ENCODE data around the gene WLS. TPM values are rescaled to one million over a fixed set of nuclear protein-coding genes. Genes with fewer than 3 reads are reported as not detected.
A peak's percentile ranks its signal among the peaks of the same experiment; 100 is the strongest.

Gene WLS
- total and polyA plus RNA-seq, 2 donors (not counting 1 experiment from before 2014, with no cell fraction given): 156 to 269 TPM

- no peak for DNase-seq (ENCODE audit: low read depth in 2 of 2)
- TF ChIP-seq EZH2 (IDR thresholded peaks at IDR 0.05; ENCODE audit: low read length, missing control alignments): no peak
- TF ChIP-seq, protein P1, sequence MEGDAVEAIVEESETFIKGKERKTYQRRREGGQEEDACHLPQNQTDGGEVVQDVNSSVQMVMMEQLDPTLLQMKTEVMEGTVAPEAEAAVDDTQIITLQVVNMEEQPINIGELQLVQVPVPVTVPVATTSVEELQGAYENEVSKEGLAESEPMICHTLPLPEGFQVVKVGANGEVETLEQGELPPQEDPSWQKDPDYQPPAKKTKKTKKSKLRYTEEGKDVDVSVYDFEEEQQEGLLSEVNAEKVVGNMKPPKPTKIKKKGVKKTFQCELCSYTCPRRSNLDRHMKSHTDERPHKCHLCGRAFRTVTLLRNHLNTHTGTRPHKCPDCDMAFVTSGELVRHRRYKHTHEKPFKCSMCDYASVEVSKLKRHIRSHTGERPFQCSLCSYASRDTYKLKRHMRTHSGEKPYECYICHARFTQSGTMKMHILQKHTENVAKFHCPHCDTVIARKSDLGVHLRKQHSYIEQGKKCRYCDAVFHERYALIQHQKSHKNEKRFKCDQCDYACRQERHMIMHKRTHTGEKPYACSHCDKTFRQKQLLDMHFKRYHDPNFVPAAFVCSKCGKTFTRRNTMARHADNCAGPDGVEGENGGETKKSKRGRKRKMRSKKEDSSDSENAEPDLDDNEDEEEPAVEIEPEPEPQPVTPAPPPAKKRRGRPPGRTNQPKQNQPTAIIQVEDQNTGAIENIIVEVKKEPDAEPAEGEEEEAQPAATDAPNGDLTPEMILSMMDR (conservative IDR thresholded peaks at IDR 0.05 in 1 of 2, IDR thresholded peaks at IDR 0.05 in 1 of 2; ENCODE audit: low read depth in 1 of 2, low read length in 2 of 2): no peak
- Histone ChIP-seq H3K4me1 (ENCODE audit: control insufficient read depth, extremely low read depth, insufficient read depth, low read length) (no peaks in the 10 kb centered on the region), H3K4me2 (ENCODE audit: extremely low read depth, insufficient read depth, low read length) (no peak overlapping the region), H3K9me3 (ENCODE audit: control insufficient read depth, insufficient read depth, low read depth, low read length) (no peaks in the 10 kb centered on the region), H3K4me3 (replicated peaks in 1 of 4; ENCODE audit: control extremely low read depth in 1 of 4, insufficient read depth in 1 of 4, low read depth in 3 of 4, low read length in 4 of 4) (no peak overlapping the region), H3K36me3 (ENCODE audit: control insufficient read depth, insufficient read depth, low read length) (no peaks in the 10 kb centered on the region), H4K20me1 (ENCODE audit: control insufficient read depth, extremely low read depth, insufficient read depth, low read length) (no peaks in the 10 kb centered on the region), H3K27me3 (ENCODE audit: control insufficient read depth, insufficient read depth, low read length) (no peaks in the 10 kb centered on the region), H3K79me2 (ENCODE audit: control insufficient read depth, insufficient read depth, low read length) (no peaks in the 10 kb centered on the region), H3K9ac (ENCODE audit: insufficient read depth, low read length) (no peak overlapping the region), H3K27ac (ENCODE audit: insufficient read depth, low read length) (no peak overlapping the region), H2AFZ (ENCODE audit: low read length) (no peak overlapping the region)
These were observed 39.3 kb upstream of the WLS start for GRCh38 chr1:68271596-68271995.

- no peaks in the 10 kb centered on the region for H4K20me1 ChIP-seq (ENCODE audit: control insufficient read depth, extremely low read depth, insufficient read depth, low read length)
- H3K4me2 ChIP-seq (ENCODE audit: extremely low read depth, insufficient read depth, low read length): no peak overlapping the region
- no peak overlapping the region for H3K9ac ChIP-seq (ENCODE audit: insufficient read depth, low read length)
- H3K79me2 ChIP-seq (ENCODE audit: control insufficient read depth, insufficient read depth, low read length): no peaks in the 10 kb centered on the region
- H3K36me3 ChIP-seq (ENCODE audit: control insufficient read depth, insufficient read depth, low read length): no peaks in the 10 kb centered on the region
- no peaks in the 10 kb centered on the region for H3K27me3 ChIP-seq (ENCODE audit: control insufficient read depth, insufficient read depth, low read length)
- H3K4me1 ChIP-seq (ENCODE audit: control insufficient read depth, extremely low read depth, insufficient read depth, low read length): no peaks in the 10 kb centered on the region
- no peak overlapping the region for H3K4me3 ChIP-seq (replicated peaks in 1 of 4; ENCODE audit: control extremely low read depth in 1 of 4, insufficient read depth in 1 of 4, low read depth in 3 of 4, low read length in 4 of 4)
- no peak for TF ChIP-seq EZH2 (IDR thresholded peaks at IDR 0.05; ENCODE audit: low read length, missing control alignments)
- TF ChIP-seq, protein P1 (conservative IDR thresholded peaks at IDR 0.05 in 1 of 2, IDR thresholded peaks at IDR 0.05 in 1 of 2; ENCODE audit: low read depth in 1 of 2, low read length in 2 of 2): no peak
- no peak overlapping the region for H3K27ac ChIP-seq (ENCODE audit: insufficient read depth, low read length)
- H2AFZ ChIP-seq (ENCODE audit: low read length): no peak overlapping the region
- no peak for DNase-seq (ENCODE audit: low read depth in 2 of 2)
- H3K9me3 ChIP-seq (ENCODE audit: control insufficient read depth, insufficient read depth, low read depth, low read length): no peaks in the 10 kb centered on the region
These were observed 38.6 kb upstream of the WLS start for GRCh38 chr1:68270951-68271350.

DNA sequence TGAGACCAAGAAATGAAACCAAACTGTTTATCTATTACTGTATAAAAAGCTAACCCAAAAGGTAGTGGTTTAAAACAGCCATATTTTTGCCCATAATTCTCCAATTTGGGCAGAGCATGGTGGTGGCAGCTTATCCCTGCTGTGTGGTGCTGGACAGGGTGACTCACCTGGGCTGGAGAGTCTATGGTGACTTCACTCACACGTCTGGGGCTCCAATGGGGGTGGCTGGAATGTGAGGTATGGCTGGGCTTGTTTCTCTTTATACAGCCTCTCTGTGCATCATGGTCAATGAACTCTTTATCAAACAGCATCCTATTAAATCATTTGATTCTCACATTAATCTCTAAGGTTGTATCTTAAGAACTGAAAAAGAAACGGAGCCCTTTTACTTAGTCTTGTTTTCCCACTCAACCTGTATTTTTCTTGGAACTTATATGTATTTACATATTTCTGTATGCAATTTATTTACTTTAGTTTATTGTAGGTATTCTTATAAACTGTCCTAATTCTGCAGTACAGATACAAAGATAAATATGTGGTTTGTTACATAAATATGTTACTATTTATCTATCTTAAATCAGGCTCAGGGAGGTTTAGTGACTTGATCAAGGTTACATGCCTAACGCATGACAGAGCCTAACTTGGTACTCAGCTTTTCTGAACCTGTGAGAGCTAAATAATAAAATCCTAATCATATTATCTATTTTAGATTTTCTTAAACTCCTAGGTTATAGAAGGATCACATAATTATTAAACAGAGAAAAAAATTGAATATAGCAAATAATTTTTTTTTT lies 37.5 kb upstream of the WLS start:
- H3K27me3 ChIP-seq (ENCODE audit: control insufficient read depth, insufficient read depth, low read length): no peaks in the 10 kb centered on the region
- H3K4me2 ChIP-seq (ENCODE audit: extremely low read depth, insufficient read depth, low read length): peak overlapping the region; percentile 32
- no peaks in the 10 kb centered on the region for H3K4me1 ChIP-seq (ENCODE audit: control insufficient read depth, extremely low read depth, insufficient read depth, low read length)
- no peaks in the 10 kb centered on the region for H4K20me1 ChIP-seq (ENCODE audit: control insufficient read depth, extremely low read depth, insufficient read depth, low read length)
- TF ChIP-seq EZH2 (IDR thresholded peaks at IDR 0.05; ENCODE audit: low read length, missing control alignments): no peak
- TF ChIP-seq, protein P1 (conservative IDR thresholded peaks at IDR 0.05 in 1 of 2, IDR thresholded peaks at IDR 0.05 in 1 of 2; ENCODE audit: low read depth in 1 of 2, low read length in 2 of 2): no peak
- no peak overlapping the region for H3K27ac ChIP-seq (ENCODE audit: insufficient read depth, low read length)
- no peaks in the 10 kb centered on the region for H3K36me3 ChIP-seq (ENCODE audit: control insufficient read depth, insufficient read depth, low read length)
- no peak overlapping the region for H3K4me3 ChIP-seq (replicated peaks in 1 of 4; ENCODE audit: control extremely low read depth in 1 of 4, insufficient read depth in 1 of 4, low read depth in 3 of 4, low read length in 4 of 4)
- peak; percentile 12 to 76 for DNase-seq (ENCODE audit: low read depth in 2 of 2)
- no peak overlapping the region for H2AFZ ChIP-seq (ENCODE audit: low read length)
- no peaks in the 10 kb centered on the region for H3K79me2 ChIP-seq (ENCODE audit: control insufficient read depth, insufficient read depth, low read length)
- H3K9me3 ChIP-seq (ENCODE audit: control insufficient read depth, insufficient read depth, low read depth, low read length): no peaks in the 10 kb centered on the region
- H3K9ac ChIP-seq (ENCODE audit: insufficient read depth, low read length): no peak overlapping the region

Measured in fibroblast of lung (primary cell).